Measurements from ENCODE around the gene DCDC1.

- TF ChIP-seq CTCF (conservative IDR thresholded peaks at IDR 0.05; ENCODE audit: low read length) (no peak), EZH2phosphoT487 (IDR thresholded peaks at IDR 0.05; ENCODE audit: borderline replicate concordance, low read depth, low read length) (no peak)
These were observed 44.4 kb downstream of the DCDC1 start for GRCh38 chr11:31325160-31325559.
